IMR-90 (cell line): Measurements from ENCODE around the gene PLBD1. TPM values are rescaled to one million over a fixed set of nuclear protein-coding genes. Genes with fewer than 3 reads are reported as not detected.

Experiments used
- ATAC-seq: fragments of 200-7000 bp; cut with Tn5 transposase; 2 replicates; pipeline ENCODE4 v1.9.1; 2020; ENCODE audit warnings: low read depth, mild to moderate bottlenecking, moderate library complexity
- BruUV-seq: library from RNA; stranded (reverse); fragments of 400-500 nt; replicated peaks from 2 replicates; lab custom pipeline; 2021; lab: Mats Ljungman, UMichigan
- CTCF ChIA-PET: fragments of 300-600 bp; formaldehyde crosslinking; extraction: SDS; loops from one replicate; lab custom pipeline; 2021; ENCODE audit warnings: antibody characterized with exemption; lab: Yijun Ruan, JAX
- POLR2A ChIA-PET: fragments of 300-600 bp; sonication (Branson Sonifier 250); formaldehyde crosslinking; loops from one replicate; lab custom pipeline; 2022; ENCODE audit warnings: antibody characterized with exemption; ENCODE audit not compliant: unreplicated experiment; lab: Charles Lee
- DNase-seq: peaks from one replicate; pipeline ENCODE4 v3.0.0; 2013
- H2AFZ ChIP-seq: replicated peaks from 2 replicates; pipeline ENCODE3; 2013; ENCODE audit warnings: low read length, mild to moderate bottlenecking; ENCODE audit not compliant: poor library complexity
- H2AK5ac ChIP-seq: 2 replicates; pipeline ENCODE4 v1.6.1; 2013; ENCODE audit warnings: low read depth, low read length, inconsistent platforms
- H2AK9ac ChIP-seq: replicated peaks from 2 replicates; pipeline ENCODE3; 2013; ENCODE audit warnings: mild to moderate bottlenecking, low read depth, low read length, moderate library complexity; ENCODE audit not compliant: poor library complexity
- H2BK120ac ChIP-seq: 2 replicates; pipeline ENCODE4 v1.6.1; 2013; ENCODE audit warnings: low read depth, low read length, inconsistent platforms
- H2BK15ac ChIP-seq: 3 replicates; pipeline ENCODE4 v1.6.1; 2013; ENCODE audit warnings: low read depth, low read length, inconsistent platforms
- H2BK20ac ChIP-seq: 2 replicates; pipeline ENCODE4 v1.6.1; 2013; ENCODE audit warnings: low read depth, mild to moderate bottlenecking, inconsistent platforms, low read length, moderate library complexity
- H2BK5ac ChIP-seq: 2 replicates; pipeline ENCODE4 v1.6.1; 2013; ENCODE audit warnings: mild to moderate bottlenecking, low read depth, low read length, inconsistent platforms; ENCODE audit not compliant: poor library complexity, severe bottlenecking
- H3K14ac ChIP-seq: replicated peaks from 2 replicates; pipeline ENCODE4 v1.6.1; 2013; ENCODE audit warnings: low read depth, low read length, inconsistent platforms
- H3K18ac ChIP-seq: 2 replicates; pipeline ENCODE4 v1.6.1; 2013; ENCODE audit warnings: low read depth, low read length, control low read depth
- H3K23ac ChIP-seq: 2 replicates; pipeline ENCODE4 v1.6.1; 2013; ENCODE audit warnings: low read depth, low read length, inconsistent platforms
- H3K27ac ChIP-seq: 2 replicates; pipeline ENCODE4 v1.5.1; 2013; ENCODE audit warnings: mild to moderate bottlenecking, control low read depth, low read length; ENCODE audit not compliant: insufficient read depth
- H3K27me3 ChIP-seq: 2 replicates; pipeline ENCODE4 v1.6.1; 2013; ENCODE audit warnings: low read length; ENCODE audit not compliant: control insufficient read depth, insufficient read depth
- H3K36me3 ChIP-seq: 2 replicates; pipeline ENCODE4 v1.6.1; 2013; ENCODE audit warnings: low read length, mixed read lengths; ENCODE audit not compliant: control insufficient read depth, insufficient read depth
- H3K4ac ChIP-seq: 2 replicates; pipeline ENCODE4 v1.6.1; 2013; ENCODE audit warnings: low read depth, low read length, inconsistent platforms
- H3K4me1 ChIP-seq: 2 replicates; pipeline ENCODE4 v1.6.1; 2013; ENCODE audit warnings: low read length, mixed read lengths; ENCODE audit not compliant: control insufficient read depth, insufficient read depth
- H3K4me2 ChIP-seq: 2 replicates; pipeline ENCODE4 v1.6.1; 2013; ENCODE audit warnings: low read depth, mild to moderate bottlenecking, control low read depth, low read length, moderate library complexity
- H3K4me3 ChIP-seq: 2 replicates; pipeline ENCODE4 v1.5.1; 2013; ENCODE audit warnings: low read depth, mild to moderate bottlenecking, control low read depth, low read length, moderate library complexity; ENCODE audit not compliant: insufficient read depth
- H3K56ac ChIP-seq: 2 replicates; pipeline ENCODE4 v1.6.1; 2013; ENCODE audit warnings: low read length, inconsistent platforms; ENCODE audit not compliant: insufficient read depth; ENCODE audit errors: extremely low read depth
- H3K79me1 ChIP-seq, 2 experiments: 2 replicates each; pipeline ENCODE4 v1.6.1; 2013; ENCODE audit warnings: low read length in 2 of 2, inconsistent platforms in 1 of 2, low read depth in 1 of 2
- H3K9ac ChIP-seq: 2 replicates; pipeline ENCODE4 v1.6.1; 2013; ENCODE audit warnings: low read depth, low read length, control low read depth
- H3K9me1 ChIP-seq: 2 replicates; pipeline ENCODE4 v1.6.1; 2013; ENCODE audit warnings: low read length, inconsistent platforms; ENCODE audit not compliant: insufficient read depth
- H3K9me3 ChIP-seq: 2 replicates; pipeline ENCODE4 v1.6.1; 2013; ENCODE audit warnings: low read length; ENCODE audit not compliant: control insufficient read depth, insufficient read depth
- H4K20me1 ChIP-seq: 2 replicates; pipeline ENCODE4 v1.6.1; 2013; ENCODE audit warnings: low read length, inconsistent platforms; ENCODE audit not compliant: insufficient read depth
- H4K5ac ChIP-seq: 2 replicates; pipeline ENCODE4 v1.6.1; 2013; ENCODE audit warnings: mild to moderate bottlenecking, low read depth, low read length, control low read depth
- H4K8ac ChIP-seq, 2 experiments: 2 replicates each; pipeline ENCODE4 v1.6.1; 2013; ENCODE audit warnings: low read depth in 2 of 2, low read length in 2 of 2, control low read depth in 1 of 2, inconsistent platforms in 1 of 2
- H4K91ac ChIP-seq: 2 replicates; pipeline ENCODE4 v1.6.1; 2013; ENCODE audit warnings: low read depth, low read length, inconsistent platforms; ENCODE audit not compliant: insufficient read depth
- FOS ChIP-seq: fragments of 150-350 bp; IDR thresholded peaks from 2 replicates; pipeline ENCODE4 v1.6.1; 2016; ENCODE audit warnings: low read depth, low read length
- MXI1 ChIP-seq: IDR thresholded peaks from 2 replicates; pipeline ENCODE4 v1.6.1; 2012; ENCODE audit warnings: low read depth, mild to moderate bottlenecking, low read length, moderate library complexity, borderline replicate concordance
- POLR2A ChIP-seq: IDR thresholded peaks from 2 replicates; pipeline ENCODE4 v1.6.1; 2012; ENCODE audit warnings: mild to moderate bottlenecking, low read depth, low read length
- RFX5 ChIP-seq: IDR thresholded peaks from 2 replicates; pipeline ENCODE4 v1.8.0; 2012; ENCODE audit warnings: low read depth, mild to moderate bottlenecking, low read length, moderate library complexity
- WGBS, 2 experiments: methylation state at CpG; one replicate each; pipeline versions ENCODE4 v1.1.5 to v1.1.7; 2013; ENCODE audit warnings: missing lambda C conversion rate in 2 of 2; ENCODE audit not compliant: insufficient read length in 1 of 2; ENCODE audit errors: extremely low coverage in 2 of 2; 5-methylcytosine and 5-hydroxymethylcytosine counted together
- dilution Hi-C: fragments of 300-500 bp; cut with HindIII; formaldehyde crosslinking; loops from one replicate; pipeline ENCODE4 v1.14.3; 2018; ENCODE audit warnings: low sequenced_read_pairs; ENCODE audit not compliant: unreplicated experiment
- in situ Hi-C: fragments of 300-500 bp; cut with MboI; formaldehyde crosslinking; loops from 3 replicates; pipeline ENCODE4 v1.14.3; 2019; ENCODE audit warnings: low sequenced_read_pairs, inconsistent platforms, mixed read lengths
- intact Hi-C: fragments of 100-400 bp; cut with micrococcal nuclease; formaldehyde crosslinking; loops from 2 replicates; pipeline ENCODE4 v1.10.0; 2022
- polyA plus RNA-seq, 3 experiments: library from polyadenylated mRNA; depleted of rRNA; stranded (reverse); fragments of >200 nt; gene quantifications; 2 replicates each; pipeline ENCODE4 v1.2.3, GENCODE V29; 2012; ENCODE audit warnings: low replicate concordance in 1 of 3
- total RNA-seq: library from RNA; depleted of rRNA; stranded (reverse); fragments of >200 nt; gene quantifications from 2 replicates; pipeline ENCODE4 v1.2.3, GENCODE V29; 2012
- TF ChIP-seq, protein P1 (sequence below): fragments of 150-350 bp; IDR thresholded peaks from 2 replicates; pipeline ENCODE4 v1.6.1; 2017; ENCODE audit warnings: mild to moderate bottlenecking, antibody characterized with exemption, low read length, low read depth

Gene PLBD1
- total and polyA plus RNA-seq, 2 of the 4 experiments (the other 2 are of a cell fraction): under 0.01 TPM; not detected in 1

DNA sequence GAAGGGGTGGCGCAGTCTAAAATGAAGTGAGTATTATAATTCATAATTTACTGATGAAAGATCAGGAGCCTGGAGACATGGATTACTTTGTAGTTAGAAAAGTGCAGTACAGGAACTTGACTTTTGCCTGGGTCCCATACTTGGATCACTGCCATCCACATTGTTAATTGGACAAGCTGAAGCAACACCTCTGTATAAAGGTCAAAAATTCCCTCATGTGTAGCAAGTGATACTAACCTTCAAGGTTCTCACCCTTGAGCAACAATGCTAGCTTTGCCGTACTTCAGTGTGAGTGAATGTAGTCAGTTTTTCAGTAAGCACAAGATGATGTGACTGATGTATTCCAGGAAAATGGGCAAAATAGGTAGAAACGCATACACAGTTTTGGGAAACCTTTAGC, 44.6 kb upstream of the PLBD1 start:
- Histone ChIP-seq H2BK5ac (no peak overlapping the region), H2AFZ (no peak overlapping the region), H3K27ac (no peak overlapping the region), H3K4me2 (no peak overlapping the region), H4K8ac (no peak overlapping the region), H3K4ac (no peak overlapping the region), H3K36me3 (no peaks in the 10 kb centered on the region), H2AK9ac (no peak overlapping the region), H3K56ac (no peak overlapping the region), H3K79me1 (no peaks in the 10 kb centered on the region), H4K20me1 (no peaks in the 10 kb centered on the region), H2BK120ac (no peak overlapping the region), H3K9me1 (no peaks in the 10 kb centered on the region), H2AK5ac (no peak overlapping the region), H2BK15ac (no peak overlapping the region), H3K18ac (no peak overlapping the region), H3K23ac (no peak overlapping the region), H3K9ac (no peak overlapping the region), H3K4me3 (no peak overlapping the region), H3K14ac (no peak overlapping the region), H3K27me3 (no peaks in the 10 kb centered on the region), H4K5ac (no peak overlapping the region), H4K91ac (no peak overlapping the region), H3K4me1 (no peaks in the 10 kb centered on the region), H3K9me3 (no peaks in the 10 kb centered on the region), H2BK20ac (no peak overlapping the region)
- intact Hi-C loops (no loop called here), dilution Hi-C loops (no loop called here), in situ Hi-C loops (loop anchor here (10.0 kb wide), 1 partner anchor 377 kb away; no protein-coding TSS in a partner anchor)
- POLR2A ChIA-PET: no interaction called here
- TF ChIP-seq POLR2A (no peak), FOS (no peak), MXI1 (no peak), RFX5 (no peak)
- TF ChIP-seq, protein P1, sequence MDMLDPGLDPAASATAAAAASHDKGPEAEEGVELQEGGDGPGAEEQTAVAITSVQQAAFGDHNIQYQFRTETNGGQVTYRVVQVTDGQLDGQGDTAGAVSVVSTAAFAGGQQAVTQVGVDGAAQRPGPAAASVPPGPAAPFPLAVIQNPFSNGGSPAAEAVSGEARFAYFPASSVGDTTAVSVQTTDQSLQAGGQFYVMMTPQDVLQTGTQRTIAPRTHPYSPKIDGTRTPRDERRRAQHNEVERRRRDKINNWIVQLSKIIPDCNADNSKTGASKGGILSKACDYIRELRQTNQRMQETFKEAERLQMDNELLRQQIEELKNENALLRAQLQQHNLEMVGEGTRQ: no peak
- no peak for DNase-seq
- WGBS, 2 experiments: no CpG with 5 or more reads among the region's 3 CpGs
- CTCF ChIA-PET: interaction anchor here (0.6 to 1.0 kb wide), 3 partner anchors 17 to 374 kb away, joined by 3 to 4 read pairs (median 3); no protein-coding TSS in a partner anchor
- no peak for ATAC-seq
- BruUV-seq: no TSS peak
